Activated CD8-positive, alpha-beta memory T cell treated with anti-CD3 and anti-CD28 coated beads, Interleukin-2, amount 50 U/mL, for 4 hours (primary cell): Measurements from ENCODE around the gene BICDL1.

Source experiments
- DNase-seq: peaks from one replicate; pipeline ENCODE4 v3.0.0-alpha.2; 2020

The BICDL1 gene

DNA sequence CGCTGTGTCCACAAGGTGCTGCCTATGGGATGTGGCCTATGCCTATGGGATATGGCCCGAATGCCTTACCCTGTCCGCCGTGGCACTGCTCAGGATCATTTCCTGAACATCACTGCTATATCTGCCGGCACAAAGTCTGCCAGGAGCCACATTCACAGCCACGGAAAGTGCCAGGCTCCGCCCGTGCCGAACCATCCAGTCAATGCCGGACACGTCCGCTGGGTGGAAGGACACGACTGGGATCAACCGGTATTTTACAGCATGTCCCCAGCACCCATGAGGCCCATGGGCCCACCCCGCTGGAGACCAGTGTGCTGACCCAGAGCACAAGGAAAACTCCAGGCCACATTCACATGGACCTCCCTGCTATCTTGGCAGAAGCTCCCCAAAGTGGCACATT, 142.1 kb downstream of the BICDL1 start:
- no peak for DNase-seq

- no peak for DNase-seq
Measured at GRCh38 chr12:120132054-120132836, 143.2 kb downstream of the BICDL1 start.

DNA sequence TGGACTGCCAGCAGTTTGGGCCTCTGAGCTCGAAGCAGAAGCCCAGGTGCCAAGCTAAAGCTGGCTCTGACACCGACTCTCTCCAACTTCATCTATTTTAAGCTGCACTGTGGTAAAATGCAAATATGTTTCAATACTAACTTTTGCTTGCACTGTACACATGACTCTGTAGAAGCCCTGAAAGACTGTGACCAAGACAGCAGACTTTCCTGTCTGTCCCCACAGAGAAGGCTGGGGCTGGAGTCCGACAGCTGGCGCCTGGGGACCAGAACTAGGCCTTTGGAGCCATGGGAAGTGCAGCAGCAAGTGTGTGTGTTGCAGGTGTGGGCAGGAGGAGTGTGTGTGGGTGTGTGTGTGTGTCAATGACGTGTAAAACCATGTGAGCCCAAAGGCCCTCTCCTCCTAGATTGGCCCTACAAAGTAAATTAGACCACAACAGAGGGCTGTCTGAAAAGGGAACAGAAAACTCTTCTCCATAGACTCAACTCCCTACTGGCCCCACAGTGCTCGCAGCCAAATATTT, 143.9 kb downstream of the BICDL1 start:
- no peak for DNase-seq

DNA sequence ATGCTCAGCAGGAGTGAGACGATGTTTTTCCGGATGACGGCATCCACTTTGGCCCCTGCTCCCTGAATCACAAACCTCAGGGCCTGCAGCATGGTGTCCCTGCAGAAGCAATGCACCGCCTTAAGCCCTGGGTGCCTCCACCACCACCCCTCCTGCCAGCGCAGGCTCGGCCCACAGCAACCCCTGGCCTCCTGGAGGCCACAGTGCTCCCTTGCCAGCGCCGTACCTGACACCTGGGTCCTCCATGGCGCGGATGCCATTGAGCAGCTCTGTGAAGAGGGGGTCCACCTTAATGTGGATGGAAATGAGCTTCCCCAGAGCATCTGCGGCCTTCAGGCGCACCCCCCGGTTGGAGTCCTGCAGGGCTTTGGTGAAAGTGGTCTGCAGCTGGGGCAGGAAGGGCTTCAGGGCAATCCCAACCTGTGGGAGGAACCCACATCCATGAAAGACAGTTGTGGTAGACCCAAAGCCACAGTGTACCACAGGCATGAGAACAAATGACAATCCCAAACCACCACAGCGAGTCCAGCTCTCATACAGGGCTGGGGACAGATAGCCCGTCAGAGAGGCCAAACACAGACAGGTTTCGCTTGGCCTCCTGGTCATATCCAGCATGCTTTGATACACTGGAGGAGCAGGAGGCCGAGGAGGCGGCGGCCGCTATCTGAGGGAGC, 145.4 kb downstream of the BICDL1 start:
- DNase-seq: no peak

- no peak for DNase-seq
Measured at GRCh38 chr12:120136093-120136770, 147.2 kb downstream of the BICDL1 start.

- no peak for DNase-seq
Measured at GRCh38 chr12:120137833-120138232, 148.8 kb downstream of the BICDL1 start.

DNA sequence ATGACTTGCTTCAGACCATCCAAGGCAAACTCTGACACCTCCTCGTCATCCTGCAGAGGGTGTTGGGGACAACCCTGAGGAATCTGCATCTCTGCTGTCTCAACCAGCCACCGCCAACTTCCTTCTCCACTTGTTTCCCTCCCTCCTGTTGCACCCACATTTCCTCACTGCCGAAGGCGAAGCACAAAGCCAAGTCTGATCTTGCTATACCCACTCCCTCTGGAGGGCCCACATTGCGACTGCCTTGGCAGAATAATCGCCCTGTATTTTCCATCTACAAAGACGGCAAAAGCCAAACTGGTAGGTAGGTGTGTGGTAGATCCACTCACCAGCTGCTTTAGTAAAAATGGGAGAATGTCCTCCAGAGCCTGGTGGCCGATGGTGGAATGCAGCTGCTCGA, 149.3 kb downstream of the BICDL1 start:
- DNase-seq: no peak

- no peak for DNase-seq
Measured at GRCh38 chr12:120139958-120140357, 150.9 kb downstream of the BICDL1 start.

DNA sequence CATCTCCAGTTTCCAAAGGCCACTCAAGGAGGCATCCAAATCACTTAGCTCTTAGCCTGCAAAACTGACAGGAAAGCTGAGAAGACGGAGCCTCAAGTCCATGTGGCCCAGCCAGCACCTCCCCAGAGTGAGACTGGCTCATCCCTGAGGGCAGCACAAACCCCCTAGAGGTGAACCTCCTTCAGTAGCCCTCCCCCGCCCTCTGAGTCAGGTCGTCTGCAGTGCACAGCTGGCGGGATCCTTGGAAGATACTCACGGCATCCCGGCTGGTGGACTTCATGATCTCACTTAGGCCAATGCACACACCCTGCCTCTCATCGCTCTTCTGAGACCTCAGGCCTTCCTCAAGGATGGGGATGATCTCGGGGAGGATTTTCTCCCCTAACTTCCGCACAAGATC, 151.6 kb downstream of the BICDL1 start:
- DNase-seq: no peak

DNA sequence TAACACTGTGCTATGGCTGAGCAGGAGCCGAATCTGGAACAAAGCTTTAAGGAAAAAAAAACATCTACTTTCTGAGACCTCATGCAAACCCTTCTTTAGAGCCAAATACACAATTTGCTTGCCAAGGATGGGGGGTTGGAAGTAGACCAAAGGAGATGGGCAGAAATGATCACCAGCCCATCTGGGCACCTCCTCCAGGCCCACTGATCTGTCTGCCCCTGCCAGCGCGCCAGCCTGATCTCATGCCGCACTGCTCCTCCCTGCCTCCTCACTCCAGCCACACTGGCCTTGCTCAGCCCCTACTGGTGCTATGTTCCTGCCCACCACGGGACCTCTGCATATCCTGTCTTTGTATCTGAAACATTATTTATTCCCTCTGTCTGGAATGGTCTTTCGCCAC, 152.3 kb downstream of the BICDL1 start:
- DNase-seq: no peak

GRCh38 chr12:120142231-120142877, 153.3 kb downstream of the BICDL1 start:
- no peak for DNase-seq
